Fibroblast of mammary gland (primary cell): Measurements from ENCODE around the gene SPPL3.
A peak's percentile ranks its signal among the peaks of the same experiment; 100 is the strongest.

ENCODE experiments used
- DNase-seq: peaks from one replicate; pipeline ENCODE4 v3.0.0-alpha.2; 2010; ENCODE audit warnings: low read depth
- H3K4me3 ChIP-seq: 2 replicates; pipeline ENCODE4 v1.5.1; 2011; ENCODE audit warnings: low read depth, mild to moderate bottlenecking, low read length, moderate library complexity; ENCODE audit not compliant: control insufficient read depth
- TF ChIP-seq, protein P1 (sequence below): conservative IDR thresholded peaks from 2 replicates; pipeline ENCODE4 v1.5.1; 2011; ENCODE audit warnings: low read depth, low read length, inconsistent platforms; ENCODE audit not compliant: control insufficient read depth, insufficient read depth

SPPL3 gene

GRCh38 chr12:120720234-120720986, 183.7 kb downstream of the SPPL3 start:
- H3K4me3 ChIP-seq, result no peak overlapping the region
- peak; percentile 81 for DNase-seq
- TF ChIP-seq, protein P1, sequence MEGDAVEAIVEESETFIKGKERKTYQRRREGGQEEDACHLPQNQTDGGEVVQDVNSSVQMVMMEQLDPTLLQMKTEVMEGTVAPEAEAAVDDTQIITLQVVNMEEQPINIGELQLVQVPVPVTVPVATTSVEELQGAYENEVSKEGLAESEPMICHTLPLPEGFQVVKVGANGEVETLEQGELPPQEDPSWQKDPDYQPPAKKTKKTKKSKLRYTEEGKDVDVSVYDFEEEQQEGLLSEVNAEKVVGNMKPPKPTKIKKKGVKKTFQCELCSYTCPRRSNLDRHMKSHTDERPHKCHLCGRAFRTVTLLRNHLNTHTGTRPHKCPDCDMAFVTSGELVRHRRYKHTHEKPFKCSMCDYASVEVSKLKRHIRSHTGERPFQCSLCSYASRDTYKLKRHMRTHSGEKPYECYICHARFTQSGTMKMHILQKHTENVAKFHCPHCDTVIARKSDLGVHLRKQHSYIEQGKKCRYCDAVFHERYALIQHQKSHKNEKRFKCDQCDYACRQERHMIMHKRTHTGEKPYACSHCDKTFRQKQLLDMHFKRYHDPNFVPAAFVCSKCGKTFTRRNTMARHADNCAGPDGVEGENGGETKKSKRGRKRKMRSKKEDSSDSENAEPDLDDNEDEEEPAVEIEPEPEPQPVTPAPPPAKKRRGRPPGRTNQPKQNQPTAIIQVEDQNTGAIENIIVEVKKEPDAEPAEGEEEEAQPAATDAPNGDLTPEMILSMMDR, result no peak

DNA sequence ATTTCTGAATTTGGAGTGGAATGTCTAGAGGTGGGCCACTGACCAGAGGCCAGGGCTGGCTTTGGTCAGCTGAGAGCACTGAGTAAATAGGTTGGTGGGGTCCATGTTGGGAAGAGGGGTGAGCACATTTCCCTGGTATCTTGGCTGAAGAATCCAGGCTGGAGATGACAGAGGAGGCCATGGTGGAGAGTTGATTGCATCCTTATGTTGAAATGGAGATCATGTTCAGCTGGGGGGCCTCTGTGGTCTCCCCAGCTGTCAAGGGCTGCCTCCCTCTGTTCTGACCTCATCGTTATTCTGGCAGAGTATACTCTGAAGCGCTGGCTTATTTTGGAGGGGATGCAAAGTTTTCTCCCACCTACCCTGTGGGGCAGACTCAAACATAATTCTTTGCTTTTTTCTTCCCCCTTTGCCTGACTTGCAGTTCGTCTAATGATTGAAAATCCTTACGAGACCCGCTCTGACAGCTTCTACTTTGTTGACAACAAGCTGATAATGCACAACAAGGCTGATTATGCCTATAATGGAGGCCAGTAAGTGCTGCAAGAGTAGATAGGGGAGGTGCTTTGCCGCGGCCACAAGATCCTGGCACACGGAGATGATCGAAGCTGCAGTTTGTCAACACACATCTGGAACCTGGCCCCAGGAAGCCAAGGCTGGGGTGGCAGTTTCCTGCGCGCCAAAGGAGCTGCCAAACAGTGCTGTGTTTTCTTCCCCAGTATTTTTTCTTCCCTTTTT, 184.5 kb downstream of the SPPL3 start:
- no peak for DNase-seq
- H3K4me3 ChIP-seq, result no peak overlapping the region
- TF ChIP-seq, protein P1, result no peak

GRCh38 chr12:120719072-120719471, 185.1 kb downstream of the SPPL3 start:
- H3K4me3 ChIP-seq, result no peak overlapping the region
- no peak for DNase-seq
- TF ChIP-seq, protein P1, result no peak

DNA sequence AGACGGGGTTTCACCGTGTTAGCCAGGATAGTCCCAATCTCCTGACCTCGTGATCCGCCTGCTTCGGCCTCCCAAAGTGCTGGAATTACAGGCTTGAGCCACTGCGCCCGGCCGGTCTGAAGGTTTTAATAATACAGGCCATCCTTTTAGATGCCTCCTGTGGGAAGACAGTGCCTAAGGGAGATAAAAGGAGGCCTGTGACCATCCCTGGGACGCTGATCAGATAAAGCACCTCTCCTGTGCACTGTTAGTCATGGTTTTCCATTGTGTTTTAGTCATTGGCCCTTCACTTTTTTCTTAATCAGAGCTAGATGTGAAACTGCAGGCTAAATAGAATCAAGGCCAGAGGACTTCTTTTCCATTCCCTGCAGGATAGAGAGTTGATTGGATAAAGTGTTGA, 186.1 kb downstream of the SPPL3 start:
- TF ChIP-seq, protein P1, result no peak
- H3K4me3 ChIP-seq, result no peak overlapping the region
- no peak for DNase-seq

- TF ChIP-seq, protein P1, result peak; percentile 86
- H3K4me3 ChIP-seq, result no peak overlapping the region
- peak; percentile 81 for DNase-seq
Observed at GRCh38 chr12:120713861-120714482, 190.2 kb downstream of the SPPL3 start.

DNA sequence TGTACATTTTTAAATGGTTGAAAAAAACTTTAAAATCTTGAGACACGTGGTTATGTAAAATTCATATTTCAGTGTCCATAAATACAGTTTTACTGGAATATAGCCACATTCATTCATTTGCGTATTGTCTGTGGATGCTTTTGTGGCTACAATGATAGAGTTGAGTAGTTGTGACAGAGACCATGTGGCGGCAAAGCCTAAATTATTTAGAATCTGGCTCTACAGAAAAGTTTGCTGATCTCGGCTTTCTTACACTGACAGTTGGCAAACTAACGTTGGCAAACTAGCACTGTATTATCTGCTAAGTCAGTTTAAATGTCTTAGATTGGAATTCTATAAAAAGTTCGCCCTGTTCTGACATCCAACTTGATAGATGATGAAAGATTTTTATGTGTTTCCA, 191.5 kb downstream of the SPPL3 start:
- TF ChIP-seq, protein P1, result no peak
- no peak for DNase-seq
- H3K4me3 ChIP-seq, result no peak overlapping the region
